Neuron (in vitro differentiated cells): ENCODE results near the gene SEC24D.

ENCODE experiments used
- H2AFZ ChIP-seq: one replicate; pipeline ENCODE4 v1.6.1; 2013; ENCODE audit warnings: low read depth, mild to moderate bottlenecking, inconsistent platforms, low read length, moderate library complexity
- H3K27me3 ChIP-seq: one replicate; pipeline ENCODE4 v1.6.1; 2013; ENCODE audit warnings: low read length; ENCODE audit not compliant: insufficient read depth
- H3K36me3 ChIP-seq: one replicate; pipeline ENCODE4 v1.6.1; 2013; ENCODE audit warnings: low read length; ENCODE audit not compliant: insufficient read depth
- H3K4me1 ChIP-seq: one replicate; pipeline ENCODE4 v1.6.1; 2013; ENCODE audit warnings: low read length; ENCODE audit not compliant: insufficient read depth
- H3K4me3 ChIP-seq: 2 replicates; pipeline ENCODE4 v1.5.1; 2013; ENCODE audit warnings: mild to moderate bottlenecking, low read length, moderate library complexity
- H3K9me3 ChIP-seq: one replicate; pipeline ENCODE4 v1.6.1; 2013; ENCODE audit warnings: low read length

The SEC24D gene

DNA sequence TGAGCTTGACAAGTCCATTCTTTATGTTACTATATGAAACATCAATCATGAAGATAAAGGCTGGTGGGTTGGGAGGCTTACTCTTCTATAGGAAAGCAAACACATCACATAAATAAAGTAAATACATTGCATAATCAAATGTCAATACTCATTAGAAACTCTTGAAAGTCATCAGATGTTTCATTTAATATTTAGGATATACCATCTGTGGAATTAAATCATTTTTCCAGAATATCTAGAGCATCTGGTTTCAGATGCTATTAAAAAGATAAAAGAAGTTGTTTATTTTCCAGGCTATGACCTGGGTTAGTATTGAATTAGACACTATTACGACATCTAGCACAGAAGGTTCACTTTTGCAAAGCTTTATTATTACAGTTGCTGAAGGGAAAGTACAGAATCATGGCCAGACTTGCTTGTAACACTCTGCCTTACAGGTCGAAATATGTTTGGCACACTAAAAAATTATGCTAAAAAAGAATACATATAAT, 78.1 kb downstream of the SEC24D start:
- H3K27me3 ChIP-seq, result no peaks in the 10 kb centered on the region
- H3K4me3 ChIP-seq, result no peak overlapping the region
- no peaks in the 10 kb centered on the region for H3K36me3 ChIP-seq
- H3K9me3 ChIP-seq, result no peaks in the 10 kb centered on the region
- no peak overlapping the region for H2AFZ ChIP-seq
- no peaks in the 10 kb centered on the region for H3K4me1 ChIP-seq

GRCh38 chr4:118756958-118757357, 79.0 kb downstream of the SEC24D start:
- Histone ChIP-seq H3K4me3 (no peak overlapping the region), H3K27me3 (no peaks in the 10 kb centered on the region), H3K36me3 (no peaks in the 10 kb centered on the region), H3K9me3 (no peaks in the 10 kb centered on the region), H3K4me1 (no peaks in the 10 kb centered on the region), H2AFZ (no peak overlapping the region)

- H3K4me1 ChIP-seq, result no peaks in the 10 kb centered on the region
- H3K36me3 ChIP-seq, result no peaks in the 10 kb centered on the region
- no peaks in the 10 kb centered on the region for H3K9me3 ChIP-seq
- H2AFZ ChIP-seq, result no peak overlapping the region
- H3K27me3 ChIP-seq, result no peaks in the 10 kb centered on the region
- no peak overlapping the region for H3K4me3 ChIP-seq
Observed at GRCh38 chr4:118756429-118756828, 79.5 kb downstream of the SEC24D start.

- no peak overlapping the region for H3K4me3 ChIP-seq
- H3K9me3 ChIP-seq, result no peaks in the 10 kb centered on the region
- H2AFZ ChIP-seq, result no peak overlapping the region
- no peaks in the 10 kb centered on the region for H3K27me3 ChIP-seq
- no peaks in the 10 kb centered on the region for H3K4me1 ChIP-seq
- H3K36me3 ChIP-seq, result no peaks in the 10 kb centered on the region
Observed at GRCh38 chr4:118755438-118756226, 80.3 kb downstream of the SEC24D start.

DNA sequence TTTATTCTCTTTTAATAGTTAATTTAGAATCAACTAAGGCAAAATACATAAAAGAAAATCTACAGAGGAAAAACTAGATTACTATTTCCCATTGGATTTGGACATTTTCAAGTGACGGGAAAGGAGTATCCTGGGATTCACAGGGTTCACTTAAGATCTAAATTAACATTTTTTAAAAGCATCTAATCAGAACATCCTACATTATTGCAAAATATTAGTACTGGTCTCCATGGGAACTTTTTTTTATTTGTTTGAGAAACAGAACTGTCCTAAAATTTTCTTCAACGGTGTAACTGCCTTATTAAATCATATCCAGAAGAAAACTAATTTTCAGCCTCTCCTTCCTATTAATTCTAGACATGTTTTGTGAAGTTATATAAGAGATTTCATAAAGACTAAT, 81.0 kb downstream of the SEC24D start:
- H3K4me3 ChIP-seq, result no peak overlapping the region
- no peaks in the 10 kb centered on the region for H3K36me3 ChIP-seq
- H3K27me3 ChIP-seq, result no peaks in the 10 kb centered on the region
- no peak overlapping the region for H2AFZ ChIP-seq
- H3K4me1 ChIP-seq, result no peaks in the 10 kb centered on the region
- no peaks in the 10 kb centered on the region for H3K9me3 ChIP-seq

- no peaks in the 10 kb centered on the region for H3K9me3 ChIP-seq
- no peak overlapping the region for H2AFZ ChIP-seq
- H3K4me3 ChIP-seq, result no peak overlapping the region
- no peaks in the 10 kb centered on the region for H3K27me3 ChIP-seq
- no peaks in the 10 kb centered on the region for H3K4me1 ChIP-seq
- H3K36me3 ChIP-seq, result no peaks in the 10 kb centered on the region
Observed at GRCh38 chr4:118753685-118754084, 82.2 kb downstream of the SEC24D start.

DNA sequence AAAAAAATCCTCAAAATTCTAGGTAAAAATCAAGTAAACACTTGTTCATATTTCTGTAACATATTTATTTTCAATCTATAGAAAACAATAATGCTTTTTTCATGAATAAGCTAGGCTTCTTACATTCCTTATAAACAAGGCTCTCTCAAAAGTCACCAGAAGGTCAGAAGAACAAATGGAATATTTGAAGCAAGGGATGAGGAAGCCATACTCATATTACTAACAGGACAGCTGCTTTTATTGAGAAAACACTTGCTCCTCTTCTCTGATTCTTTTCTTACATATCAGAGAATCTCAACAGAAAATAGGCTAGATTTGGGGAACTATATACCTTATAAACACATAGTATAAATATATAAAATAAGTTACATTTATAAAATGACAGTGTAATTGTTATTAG, 82.8 kb downstream of the SEC24D start:
- no peaks in the 10 kb centered on the region for H3K27me3 ChIP-seq
- no peaks in the 10 kb centered on the region for H3K9me3 ChIP-seq
- H2AFZ ChIP-seq, result no peak overlapping the region
- no peaks in the 10 kb centered on the region for H3K4me1 ChIP-seq
- H3K4me3 ChIP-seq, result no peak overlapping the region
- no peaks in the 10 kb centered on the region for H3K36me3 ChIP-seq

DNA sequence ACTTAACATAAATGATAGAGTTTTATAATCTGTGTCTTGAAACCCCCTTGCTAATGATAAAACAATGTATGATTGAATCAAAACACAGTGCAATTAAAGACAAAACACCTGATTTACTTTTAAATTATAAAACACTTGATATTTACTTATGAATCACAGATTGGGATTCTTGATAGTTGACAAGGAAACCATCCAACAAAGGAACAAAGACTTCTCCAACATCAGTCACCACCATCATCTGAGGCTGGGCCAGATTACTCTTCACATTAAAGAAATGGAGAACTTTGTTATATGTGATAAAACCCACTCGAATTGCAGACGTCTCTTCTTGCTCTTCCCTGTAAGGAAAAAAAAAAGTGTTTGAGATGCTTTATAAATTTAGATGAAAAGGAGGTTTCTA, 83.4 kb downstream of the SEC24D start:
- no peak overlapping the region for H2AFZ ChIP-seq
- no peaks in the 10 kb centered on the region for H3K4me1 ChIP-seq
- H3K27me3 ChIP-seq, result no peaks in the 10 kb centered on the region
- no peak overlapping the region for H3K4me3 ChIP-seq
- H3K36me3 ChIP-seq, result no peaks in the 10 kb centered on the region
- H3K9me3 ChIP-seq, result no peaks in the 10 kb centered on the region

GRCh38 chr4:118751629-118752323, 84.2 kb downstream of the SEC24D start:
- Histone ChIP-seq H3K27me3 (no peaks in the 10 kb centered on the region), H3K36me3 (no peaks in the 10 kb centered on the region), H2AFZ (no peak overlapping the region), H3K9me3 (no peaks in the 10 kb centered on the region), H3K4me1 (peaks cover 2% of the 10 kb centered on the region), H3K4me3 (no peak overlapping the region)

DNA sequence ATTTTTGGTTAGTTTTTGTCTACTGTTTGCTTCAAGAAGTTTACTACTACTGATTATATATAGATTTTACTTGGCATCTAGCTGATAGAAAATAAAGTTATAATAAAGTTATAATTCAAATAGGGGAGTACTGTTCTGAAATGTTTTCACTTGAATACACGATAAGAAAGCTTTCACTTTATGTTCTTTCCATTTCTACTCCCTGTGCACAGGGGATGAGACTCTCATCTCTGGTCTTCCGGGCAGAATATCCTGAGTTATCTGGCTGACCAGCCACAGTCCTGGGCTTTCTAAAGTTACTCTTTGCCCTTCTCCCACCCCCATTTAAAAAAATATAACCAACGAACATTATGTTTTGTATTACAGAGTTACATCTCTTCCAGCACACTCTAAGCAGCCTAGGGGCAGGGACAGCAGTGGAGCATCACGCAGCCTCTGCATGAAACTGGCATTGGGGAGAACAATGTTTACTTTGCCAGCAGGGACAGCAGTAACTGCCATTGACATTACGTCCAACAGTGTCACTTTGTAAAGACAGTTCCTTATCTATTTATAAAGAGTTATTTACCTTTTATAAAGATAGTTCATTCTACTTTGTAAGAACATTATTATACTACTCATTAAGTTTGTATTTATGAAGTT, 86.5 kb downstream of the SEC24D start:
- H3K4me1 ChIP-seq, result peaks cover 7% of the 10 kb centered on the region
- H3K27me3 ChIP-seq, result no peaks in the 10 kb centered on the region
- no peaks in the 10 kb centered on the region for H3K36me3 ChIP-seq
- no peak overlapping the region for H2AFZ ChIP-seq
- no peak overlapping the region for H3K4me3 ChIP-seq
- H3K9me3 ChIP-seq, result no peaks in the 10 kb centered on the region

GRCh38 chr4:118746251-118746919, 89.5 kb downstream of the SEC24D start:
- peaks cover 10% of the 10 kb centered on the region for H3K4me1 ChIP-seq
- H2AFZ ChIP-seq, result no peak overlapping the region
- H3K36me3 ChIP-seq, result no peaks in the 10 kb centered on the region
- no peaks in the 10 kb centered on the region for H3K9me3 ChIP-seq
- H3K27me3 ChIP-seq, result no peaks in the 10 kb centered on the region
- no peak overlapping the region for H3K4me3 ChIP-seq

DNA sequence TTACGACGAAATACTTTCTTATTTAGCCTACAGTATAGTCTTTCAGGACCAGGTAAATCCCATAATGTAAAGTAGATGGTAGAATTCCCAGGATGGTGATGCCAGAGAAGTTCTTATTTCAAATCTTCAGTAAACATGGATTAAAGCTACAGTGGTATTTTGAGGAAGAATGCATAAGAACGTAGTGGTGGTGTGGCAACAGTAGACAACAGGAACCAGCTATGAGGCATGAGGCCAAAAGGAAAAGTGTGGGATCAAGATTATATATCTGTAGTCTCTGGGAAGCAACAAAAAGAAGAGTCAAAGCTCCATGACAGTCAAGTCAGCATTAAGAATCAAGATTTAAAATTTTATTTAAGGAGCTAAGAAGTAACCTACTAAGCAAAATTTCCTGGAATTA, 90.6 kb downstream of the SEC24D start:
- H3K27me3 ChIP-seq, result no peaks in the 10 kb centered on the region
- no peaks in the 10 kb centered on the region for H3K9me3 ChIP-seq
- no peaks in the 10 kb centered on the region for H3K36me3 ChIP-seq
- peaks cover 14% of the 10 kb centered on the region for H3K4me1 ChIP-seq
- no peak overlapping the region for H3K4me3 ChIP-seq
- no peak overlapping the region for H2AFZ ChIP-seq

DNA sequence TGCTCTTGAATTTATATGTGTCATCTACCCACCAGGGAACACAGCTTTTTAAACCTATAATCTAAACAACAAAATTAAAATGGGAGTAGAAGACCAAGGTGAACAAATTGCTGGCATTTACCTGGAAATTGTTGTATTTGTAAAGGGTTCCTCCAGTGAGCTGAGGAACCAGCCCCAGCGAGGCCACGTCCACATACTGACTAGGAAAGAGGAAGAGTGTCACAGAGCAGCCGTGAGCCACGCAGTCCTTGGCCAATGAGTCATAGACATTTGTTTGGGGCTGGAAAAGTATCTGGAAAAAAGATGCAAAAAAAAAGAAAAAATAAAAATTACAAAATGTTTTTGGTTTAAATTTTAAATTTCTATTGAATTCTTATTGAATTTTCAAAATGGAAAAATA, 92.1 kb downstream of the SEC24D start:
- Histone ChIP-seq H3K36me3 (no peaks in the 10 kb centered on the region), H3K9me3 (no peaks in the 10 kb centered on the region), H3K4me3 (no peak overlapping the region), H3K27me3 (no peaks in the 10 kb centered on the region), H2AFZ (no peak overlapping the region), H3K4me1 (peaks cover 16% of the 10 kb centered on the region)
